K562 (cell line): ENCODE data around the gene SLC26A5. TPM values are rescaled to one million over a fixed set of nuclear protein-coding genes. Genes with fewer than 3 reads are reported as not detected.

Experiments used
- ADNP ChIP-seq: fragments of 200-800 bp; sonication (Bioruptor generic); IDR thresholded peaks from 2 replicates; pipeline ENCODE4 v1.6.1; 2016; ENCODE audit warnings: missing genetic modification characterization, missing compliant biosample characterization
- CBFA2T3 ChIP-seq: fragments of 450-650 bp; IDR thresholded peaks from 2 replicates; pipeline ENCODE4 v1.6.1; 2017
- CREB5 ChIP-seq: fragments of 250-450 bp; sonication (Bioruptor Pico); IDR thresholded peaks from 2 replicates; pipeline ENCODE4 v1.5.0; 2020; ENCODE audit warnings: mild to moderate bottlenecking
- EP400 ChIP-seq: fragments of 450-650 bp; IDR thresholded peaks from 2 replicates; pipeline ENCODE4 v1.6.1; 2017; ENCODE audit warnings: antibody characterized with exemption, mild to moderate bottlenecking, moderate library complexity
- GABPB1 ChIP-seq: sonication (generic); formaldehyde crosslinking; IDR thresholded peaks from 2 replicates; pipeline ENCODE4 v1.8.0; 2022; ENCODE audit warnings: mild to moderate bottlenecking, missing genetic modification reagents
- GABPB2 ChIP-seq: fragments of 250-450 bp; sonication (Bioruptor Pico); conservative IDR thresholded peaks from 2 replicates; pipeline ENCODE4 v1.5.1; 2021; ENCODE audit warnings: mild to moderate bottlenecking
- HNRNPK ChIP-seq: fragments of 200-400 bp; formaldehyde crosslinking; IDR thresholded peaks from one replicate; pipeline ENCODE4 v1.6.1; 2018; ENCODE audit warnings: mild to moderate bottlenecking, low read depth, low read length; ENCODE audit not compliant: poor library complexity, severe bottlenecking
- MAZ ChIP-seq, 2 experiments: fragments of 450-650 bp in 1 of 2; sonication (generic) in 1 of 2; formaldehyde crosslinking; IDR thresholded peaks in 1 of 2; conservative IDR thresholded peaks in 1 of 2; 2 replicates each; pipeline versions ENCODE4 v1.4.0 to v1.5.0; 2020; ENCODE audit warnings: mild to moderate bottlenecking in 1 of 2, missing genetic modification reagents in 1 of 2
- MEF2A ChIP-seq: IDR thresholded peaks from 2 replicates; pipeline ENCODE4 v1.6.1; 2011; ENCODE audit warnings: low read depth, mild to moderate bottlenecking, low read length, moderate library complexity; ENCODE audit not compliant: control insufficient read depth
- NRF1 ChIP-seq, 2 experiments: fragments of 450-650 bp; IDR thresholded peaks in 1 of 2; conservative IDR thresholded peaks in 1 of 2; 2 replicates each; pipeline ENCODE4 v1.6.1; 2014; ENCODE audit warnings: mild to moderate bottlenecking in 2 of 2
- OTX1 ChIP-seq: fragments of 450-650 bp; formaldehyde crosslinking; IDR thresholded peaks from 2 replicates; pipeline ENCODE4 v1.4.0; 2022; ENCODE audit warnings: mild to moderate bottlenecking
- RERE ChIP-seq: sonication (generic); formaldehyde crosslinking; IDR thresholded peaks from 2 replicates; pipeline ENCODE4 v1.8.0; 2023; ENCODE audit warnings: missing genetic modification reagents, mild to moderate bottlenecking, borderline replicate concordance
- SREBF1 ChIP-seq: fragments of 150-350 bp; IDR thresholded peaks from 2 replicates; pipeline ENCODE4 v1.6.1; 2014; ENCODE audit warnings: antibody characterized with exemption, low read depth, low read length, borderline replicate concordance
- STAT6 ChIP-seq: sonication (generic); formaldehyde crosslinking; IDR thresholded peaks from 2 replicates; pipeline ENCODE4 v1.8.1; 2023; ENCODE audit warnings: mild to moderate bottlenecking, missing genetic modification reagents
- ZFP30 ChIP-seq: fragments of 250-450 bp; sonication (Bioruptor Pico); IDR thresholded peaks from 2 replicates; pipeline ENCODE4 v1.8.0; 2022; ENCODE audit warnings: moderate library complexity, mild to moderate bottlenecking, inconsistent platforms, borderline replicate concordance
- ZNF124 ChIP-seq: sonication (generic); formaldehyde crosslinking; IDR thresholded peaks from 2 replicates; pipeline ENCODE4 v1.8.1; 2022; ENCODE audit warnings: missing genetic modification reagents
- ZNF311 ChIP-seq: fragments of 250-450 bp; sonication (Bioruptor Pico); IDR thresholded peaks from 2 replicates; pipeline ENCODE4 v1.4.0; 2020; ENCODE audit warnings: mild to moderate bottlenecking, moderate library complexity
- ZNF431 ChIP-seq: sonication (generic); formaldehyde crosslinking; IDR thresholded peaks from 2 replicates; pipeline ENCODE4 v1.8.0; 2022; ENCODE audit warnings: mild to moderate bottlenecking, missing genetic modification reagents
- ZNF668 ChIP-seq: fragments of 250-450 bp; sonication (Bioruptor Pico); IDR thresholded peaks from 2 replicates; pipeline ENCODE4 v1.8.0; 2022; ENCODE audit warnings: mild to moderate bottlenecking, inconsistent platforms
- polyA plus RNA-seq, 8 experiments: library from polyadenylated mRNA; depleted of rRNA in 4 of 8; stranded (reverse) in 5 of 8; unstranded in 3 of 8; fragments of >200 nt; fragmentation: Nextera tagmentation in 2 of 8; fragmentation: Illumina TruSeq in 1 of 8; extraction: Ambion mirVana in 2 of 8; extraction: Trizol in 1 of 8; gene quantifications; 2 replicates each; pipeline versions ENCODE4 v1.2.1 to v1.2.3, GENCODE V29; 2011 to 2014; ENCODE audit warnings: inconsistent platforms in 1 of 8, missing spikeins in 1 of 8
- total RNA-seq, 7 experiments: library from RNA; depleted of rRNA in 6 of 7; stranded (reverse); fragments of >200 nt in 6 of 7; fragmentation: Illumina TruSeq in 2 of 7; extraction: Trizol in 2 of 7; gene quantifications; 2 replicates each; pipeline versions ENCODE4 v1.2.1 to v1.2.3, GENCODE V29; 2011 to 2021; ENCODE audit warnings: low replicate concordance in 1 of 7

The SLC26A5 gene
- total and polyA plus RNA-seq, 9 of the 15 experiments (the other 6 are each of a cell fraction or from before 2014, with no cell fraction given) = not detected

- no peak for TF ChIP-seq HNRNPK
- TF ChIP-seq EP400 = peak; percentile 99
- no peak for TF ChIP-seq ZNF124
- TF ChIP-seq NRF1 (conservative IDR thresholded peaks at IDR 0.05 in 1 of 2, IDR thresholded peaks at IDR 0.05 in 1 of 2) = peak; percentile 51 to 65
- TF ChIP-seq RERE = no peak
- no peak for TF ChIP-seq ZNF311
- peak; percentile 95 to 99 for TF ChIP-seq MAZ (CRISPR knock-in tag; conservative IDR thresholded peaks at IDR 0.05 in 1 of 2, IDR thresholded peaks at IDR 0.05 in 1 of 2)
- TF ChIP-seq GABPB2 = no peak
- TF ChIP-seq MEF2A = peak; percentile 39; the same call in 1 of the 2 replicates
- TF ChIP-seq GABPB1 (CRISPR knock-in tag) = peak; percentile 95
- peak; percentile 93 for TF ChIP-seq OTX1 (CRISPR knock-in tag)
- 0 out of 2 replicates have a peak, but pooled peaks have one; percentile 32 for TF ChIP-seq SREBF1
- TF ChIP-seq ZNF668 = no peak
- no peak for TF ChIP-seq CBFA2T3
- TF ChIP-seq CREB5 = no peak
- peak; percentile 32 for TF ChIP-seq ZNF431 (CRISPR knock-in tag)
- no peak for TF ChIP-seq ZFP30
- TF ChIP-seq STAT6 (CRISPR knock-in tag) = no peak
- no peak for TF ChIP-seq ADNP (tag)
Observed at GRCh38 chr7:103344453-103345149, 101.4 kb downstream of the SLC26A5 start, which contains the start of gene DNAJC2 (continued).
